ENCODE data around the gene FANCF.
"Not testable (repeated sequence)": the region's sequence is repeated elsewhere in the genome, so short reads cannot be mapped to it uniquely, and the experiment has no call there.

Gene FANCF, protein sequence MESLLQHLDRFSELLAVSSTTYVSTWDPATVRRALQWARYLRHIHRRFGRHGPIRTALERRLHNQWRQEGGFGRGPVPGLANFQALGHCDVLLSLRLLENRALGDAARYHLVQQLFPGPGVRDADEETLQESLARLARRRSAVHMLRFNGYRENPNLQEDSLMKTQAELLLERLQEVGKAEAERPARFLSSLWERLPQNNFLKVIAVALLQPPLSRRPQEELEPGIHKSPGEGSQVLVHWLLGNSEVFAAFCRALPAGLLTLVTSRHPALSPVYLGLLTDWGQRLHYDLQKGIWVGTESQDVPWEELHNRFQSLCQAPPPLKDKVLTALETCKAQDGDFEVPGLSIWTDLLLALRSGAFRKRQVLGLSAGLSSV
- total RNA-seq: 2.0 to 14.2 (median 10.3) reads per million in 17 experiments

DNA sequence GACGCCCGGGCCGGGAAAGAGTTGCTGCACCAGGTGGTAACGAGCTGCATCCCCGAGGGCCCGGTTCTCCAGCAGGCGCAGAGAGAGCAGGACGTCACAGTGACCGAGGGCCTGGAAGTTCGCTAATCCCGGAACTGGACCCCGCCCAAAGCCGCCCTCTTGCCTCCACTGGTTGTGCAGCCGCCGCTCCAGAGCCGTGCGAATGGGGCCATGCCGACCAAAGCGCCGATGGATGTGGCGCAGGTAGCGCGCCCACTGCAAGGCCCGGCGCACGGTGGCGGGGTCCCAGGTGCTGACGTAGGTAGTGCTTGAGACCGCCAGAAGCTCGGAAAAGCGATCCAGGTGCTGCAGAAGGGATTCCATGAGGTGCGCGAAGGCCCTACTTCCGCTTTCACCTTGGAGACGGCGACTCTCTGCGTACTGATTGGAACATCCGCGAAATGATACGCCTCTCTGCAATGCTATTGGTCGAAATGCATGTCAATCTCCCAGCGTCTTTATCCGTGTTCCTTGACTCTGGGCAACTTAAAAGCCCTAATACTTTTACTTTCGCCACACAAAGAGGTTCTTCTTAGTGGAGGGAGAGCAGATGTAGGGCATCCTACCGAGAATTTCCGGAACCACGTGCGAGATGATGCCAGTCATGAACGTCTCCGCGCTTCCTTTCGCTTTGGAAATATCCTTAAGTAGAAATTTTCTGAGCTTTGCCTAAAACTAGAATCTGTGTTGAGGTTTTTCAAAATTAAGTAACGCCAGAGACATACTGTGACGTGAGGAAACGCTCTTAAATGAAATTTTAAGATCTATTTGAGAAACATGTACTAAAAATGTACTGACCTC is at the start of gene FANCF:
Gene FANCF (minus strand): TSS at position 376 of the 840 bp plus-strand sequence. CDS start 13 bp downstream, at position 363.
- peak; percentile 96 to 99 (median 98) for DNase-seq

DNA sequence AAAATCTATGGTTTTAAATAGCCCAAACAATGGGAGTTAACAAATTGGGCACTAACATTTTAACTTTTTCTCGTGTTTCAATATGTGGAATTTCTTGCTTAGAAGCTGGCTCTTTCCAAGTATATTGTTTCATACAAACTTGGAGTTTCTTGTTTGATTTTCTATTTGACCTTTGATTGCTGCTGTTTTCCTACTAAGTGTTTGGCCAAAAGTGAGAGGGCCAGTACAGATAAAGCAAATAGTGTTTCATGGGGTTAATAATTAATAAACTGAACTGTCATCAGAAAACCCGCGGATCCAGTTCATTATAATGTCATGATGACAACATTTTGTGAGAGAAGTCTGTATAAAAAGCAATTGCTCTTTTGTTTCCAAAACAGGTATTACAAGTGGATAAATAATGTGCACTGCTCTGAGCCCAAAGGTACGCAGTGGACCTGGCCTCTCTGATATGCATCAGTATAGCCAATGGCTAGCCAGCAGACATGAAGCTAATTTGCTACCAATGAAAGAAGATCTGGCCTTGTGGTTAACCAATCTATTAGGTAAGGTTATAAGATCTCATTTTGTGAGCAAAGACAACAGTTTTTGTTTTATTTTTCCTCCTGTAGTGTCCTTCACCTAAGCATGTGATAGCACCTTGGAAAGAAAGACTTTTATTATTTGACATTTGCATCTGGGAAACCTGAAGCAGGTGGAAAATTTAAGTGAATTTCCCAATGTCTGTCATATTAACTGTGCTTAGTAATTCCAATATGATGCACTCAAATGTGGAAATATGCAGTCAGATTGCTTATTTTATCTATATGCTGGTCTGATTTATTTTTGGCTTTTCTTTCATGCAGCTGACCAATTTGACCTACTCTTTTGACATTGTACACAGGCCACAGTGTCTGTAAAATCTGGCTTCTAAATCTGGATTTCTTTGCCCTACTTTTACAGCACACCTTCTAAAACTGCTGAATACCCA is 49.1 kb upstream of the FANCF start:
- DNase-seq: no peak

DNA sequence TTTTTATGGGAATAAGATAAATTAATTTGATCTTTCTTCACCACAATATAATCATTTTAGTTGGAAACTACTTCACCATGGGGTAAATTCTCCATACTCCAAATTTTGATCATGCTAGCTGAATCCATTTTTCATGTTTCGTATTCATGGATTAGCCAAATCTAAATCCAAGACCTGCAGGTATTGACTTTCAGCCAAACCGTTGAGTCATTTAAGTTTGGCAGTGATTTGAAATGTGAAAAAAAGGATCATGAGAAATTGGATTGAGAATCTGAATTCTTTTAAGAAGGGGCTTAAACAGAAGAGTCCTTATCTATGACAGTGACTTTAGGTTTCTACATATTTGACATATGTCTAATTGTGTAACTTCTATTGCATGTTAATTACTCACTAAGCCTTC is 46.1 kb upstream of the FANCF start:
- no peak for DNase-seq

DNA sequence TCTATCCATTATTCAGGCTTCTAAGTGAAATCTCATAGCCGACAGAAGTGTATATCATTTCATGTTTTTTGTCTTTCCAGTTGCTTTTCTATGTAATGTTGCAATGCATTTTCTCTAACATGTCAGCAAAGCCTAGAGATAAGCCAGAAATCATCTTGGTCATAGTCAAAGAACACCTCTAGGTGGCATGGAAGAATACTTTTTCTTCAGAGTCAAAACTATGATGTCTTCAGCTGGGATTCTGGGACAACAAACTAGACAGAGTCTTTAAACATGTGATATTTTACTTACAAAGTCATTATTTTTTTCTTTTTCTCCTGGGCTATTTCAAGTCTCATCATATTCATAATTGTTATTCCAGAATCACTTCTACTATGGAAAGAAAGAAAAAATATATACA is 45.2 kb upstream of the FANCF start:
- no peak for DNase-seq

DNA sequence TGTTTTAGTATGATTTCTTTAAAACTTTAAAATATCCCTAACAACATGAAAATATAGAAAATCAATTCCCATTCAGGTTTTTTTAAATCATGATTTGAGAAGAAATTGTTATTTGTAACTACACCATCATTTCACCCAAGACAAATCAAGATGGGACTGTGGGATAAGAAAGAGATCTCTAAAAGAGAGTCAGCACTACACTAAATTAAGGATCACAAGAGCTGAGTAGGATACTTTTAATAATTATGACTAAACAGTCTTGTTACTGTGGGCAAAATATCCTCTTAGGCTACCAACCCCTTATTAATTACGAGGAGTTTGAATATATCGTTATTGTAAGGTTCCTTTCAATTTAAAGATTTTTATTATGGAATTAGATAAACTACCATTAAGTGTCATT is 43.7 kb upstream of the FANCF start:
- DNase-seq: no peak

DNA sequence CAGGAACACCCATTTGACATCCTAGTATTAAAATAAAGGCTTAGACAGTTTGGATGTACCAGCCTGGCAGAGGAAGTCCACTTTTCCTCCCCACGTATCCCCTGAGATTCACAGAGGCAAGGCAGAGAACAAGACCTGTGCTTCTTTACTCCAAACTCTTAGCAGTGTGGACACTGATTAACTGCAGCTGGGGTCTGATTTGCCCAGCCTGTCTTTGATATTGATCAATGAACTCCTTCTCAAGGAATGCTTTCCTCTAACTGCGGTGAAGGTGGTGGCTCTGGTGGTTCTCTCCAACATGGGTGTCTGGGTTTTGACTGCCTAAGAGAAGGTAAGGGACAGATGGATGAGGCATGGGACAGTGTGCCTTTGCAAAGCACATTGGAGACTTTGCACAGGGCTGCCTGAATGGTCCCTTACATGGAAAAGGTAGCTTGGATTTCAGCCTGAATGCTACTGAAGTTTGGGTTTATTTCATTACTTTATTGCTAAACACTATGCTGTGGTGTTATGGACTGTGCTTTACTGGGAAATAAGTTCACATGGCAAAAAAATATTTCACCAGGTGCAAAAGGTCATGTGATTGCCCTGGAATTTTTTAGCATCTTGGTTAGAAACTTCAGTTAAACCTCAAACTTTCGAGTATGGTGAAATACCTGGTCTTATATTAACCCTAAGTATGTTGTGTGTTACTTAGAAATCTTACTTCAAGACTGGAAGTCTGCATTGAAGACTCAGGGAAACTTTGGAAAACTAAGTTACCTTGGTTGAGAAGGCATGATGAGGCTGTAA is 42.6 kb upstream of the FANCF start:
- DNase-seq: no peak

DNA sequence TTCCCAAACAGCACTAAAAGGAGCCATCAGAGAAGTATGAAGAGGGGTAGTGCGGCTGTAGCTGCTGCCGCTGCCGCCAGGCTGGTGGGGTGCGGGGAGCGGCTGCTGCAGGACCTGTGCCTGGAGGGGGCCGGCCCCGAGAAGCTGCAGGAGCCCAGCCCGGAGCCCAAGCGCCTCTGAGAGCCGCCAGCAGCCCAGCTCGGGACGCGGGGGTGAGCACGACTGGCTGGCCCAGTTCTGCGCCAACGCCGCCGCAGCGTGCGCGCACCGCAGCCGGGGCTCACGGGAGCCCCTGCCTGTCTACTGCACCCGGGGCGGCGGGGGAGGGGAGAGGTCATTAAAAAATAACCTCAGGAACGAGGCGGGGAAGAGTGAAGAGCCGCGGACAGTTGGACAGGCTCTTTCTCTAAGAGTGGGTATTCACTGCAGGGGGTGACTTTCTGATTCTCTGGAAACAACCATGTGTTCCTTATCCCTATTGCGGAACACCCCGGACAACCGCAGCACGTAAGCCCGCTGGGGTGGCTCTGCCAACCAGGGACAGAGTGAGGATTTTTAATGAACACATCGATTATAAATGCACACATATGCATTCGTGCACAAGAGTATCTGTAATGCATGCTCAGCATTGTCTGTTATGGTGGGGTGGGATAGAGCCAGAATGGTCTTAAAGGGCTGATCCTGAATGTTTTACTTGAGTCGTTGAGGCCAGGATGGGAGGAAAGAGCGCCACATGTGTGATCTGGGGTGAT is 41.2 kb upstream of the FANCF start:
- DNase-seq: no peak

DNA sequence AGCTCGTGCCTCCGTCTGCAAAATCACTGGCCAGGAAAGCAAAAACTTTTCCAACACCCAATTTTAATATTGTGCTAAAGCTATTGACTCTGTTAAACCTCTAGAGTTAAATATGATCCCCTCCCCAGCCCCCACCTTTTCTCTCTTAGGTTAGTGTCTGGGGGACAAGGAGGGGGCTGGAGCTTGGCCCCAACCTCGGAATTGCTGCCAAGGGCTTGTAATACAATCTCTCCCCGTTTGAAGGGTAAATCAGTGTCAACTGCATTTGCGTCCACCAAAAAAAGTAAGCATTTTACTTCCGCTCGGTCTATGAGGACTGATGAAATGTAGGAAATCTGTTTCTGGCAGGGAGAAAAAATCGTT is 40.7 kb upstream of the FANCF start, which contains the start of gene GAS2:
Gene GAS2 (plus strand): TSS at position 287 of the 363 bp plus-strand sequence. CDS start 8,259 bp downstream, outside the sequence.
- no peak for DNase-seq

DNA sequence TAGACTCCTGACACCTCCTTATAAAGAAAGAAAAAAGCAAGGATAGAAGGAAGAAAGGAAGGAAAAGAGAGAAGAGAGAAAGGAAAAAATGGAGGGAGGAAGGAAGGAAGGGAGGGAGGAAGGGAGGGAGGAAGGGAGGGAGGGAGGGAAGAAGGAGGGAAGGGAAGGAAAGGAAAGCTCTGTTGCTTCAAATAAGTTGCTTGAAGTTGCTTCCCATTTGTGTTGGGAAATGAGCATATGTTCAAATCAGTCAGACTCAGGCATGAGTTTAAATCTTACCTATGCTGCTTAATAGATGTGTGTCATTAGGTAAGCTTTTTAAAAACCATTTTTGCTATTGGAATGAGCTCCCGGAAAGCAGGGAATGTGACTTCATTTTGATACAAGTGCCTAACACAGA is 34.2 kb upstream of the FANCF start:
- no peak for DNase-seq

DNA sequence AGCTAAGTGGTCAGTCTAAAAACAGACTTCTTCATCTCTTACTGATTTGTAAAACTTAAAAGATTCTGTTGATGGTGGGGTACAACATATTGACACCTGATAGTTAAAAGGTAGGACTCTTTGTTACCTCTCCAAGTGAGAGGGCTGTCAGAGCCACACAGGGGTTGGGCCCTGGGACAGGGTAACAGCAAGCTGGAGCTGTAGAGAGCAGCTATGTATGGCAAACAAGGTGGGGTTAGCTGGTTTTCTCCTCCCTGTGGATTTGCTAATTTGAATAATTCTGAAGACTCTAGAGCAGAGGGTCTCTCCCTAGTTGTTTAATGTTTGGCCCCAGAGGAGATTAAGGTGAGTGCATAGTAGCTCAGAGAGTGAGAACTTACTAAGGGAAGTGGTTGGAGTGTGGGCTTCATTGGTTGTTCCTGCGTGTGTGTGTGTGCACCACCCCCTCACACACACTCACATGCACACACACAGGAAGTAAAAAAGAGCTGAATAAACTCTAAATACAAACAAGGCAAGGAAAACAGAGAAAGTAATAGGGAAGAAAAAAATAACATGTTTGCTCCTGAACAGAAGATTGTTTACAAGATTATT is 31.6 kb upstream of the FANCF start:
- DNase-seq: peak in 3 of 4 experiments; percentile 21 to 38 (median 29)

DNA sequence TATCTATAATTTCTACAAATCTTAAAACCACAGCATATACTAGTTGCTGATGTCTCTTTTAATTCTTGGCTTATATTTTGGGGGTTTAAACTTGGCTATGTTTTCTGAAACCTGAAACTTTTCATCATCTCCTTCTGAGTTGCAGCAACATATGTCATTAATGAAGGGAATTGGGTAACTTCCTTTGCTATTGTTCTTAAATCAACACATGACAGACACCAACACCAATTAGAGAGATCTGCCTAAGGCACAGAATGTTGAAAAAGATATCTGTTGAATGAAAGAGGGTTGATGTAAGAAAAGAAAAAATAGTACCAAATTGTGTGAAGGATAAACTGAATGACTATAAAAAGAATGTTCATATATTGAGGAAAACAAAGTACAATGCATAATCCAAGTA is 30.5 kb upstream of the FANCF start:
- peak in 2 of 4 experiments; percentile 7 to 9 for DNase-seq

DNA sequence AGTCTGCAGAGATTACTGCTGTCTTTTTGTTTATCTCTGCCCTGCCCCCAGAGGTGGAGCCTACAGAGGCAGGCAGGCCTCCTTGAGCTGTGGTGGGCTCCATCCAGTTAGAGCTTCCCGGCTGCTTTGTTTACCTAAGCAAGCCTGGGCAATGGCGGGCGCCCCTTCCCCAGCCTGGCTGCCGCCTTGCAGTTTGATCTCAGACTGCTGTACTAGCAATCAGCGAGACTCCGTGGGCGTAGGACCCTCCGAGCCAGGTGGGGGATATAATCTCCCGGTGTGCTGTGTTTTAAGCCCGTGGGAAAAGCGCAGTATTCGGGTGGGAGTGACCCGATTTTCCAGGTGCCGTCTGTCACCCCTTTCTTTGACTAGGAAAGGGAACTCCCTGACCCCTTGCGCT is 26.7 kb upstream of the FANCF start:
- DNase-seq: not testable (repeated sequence)

DNA sequence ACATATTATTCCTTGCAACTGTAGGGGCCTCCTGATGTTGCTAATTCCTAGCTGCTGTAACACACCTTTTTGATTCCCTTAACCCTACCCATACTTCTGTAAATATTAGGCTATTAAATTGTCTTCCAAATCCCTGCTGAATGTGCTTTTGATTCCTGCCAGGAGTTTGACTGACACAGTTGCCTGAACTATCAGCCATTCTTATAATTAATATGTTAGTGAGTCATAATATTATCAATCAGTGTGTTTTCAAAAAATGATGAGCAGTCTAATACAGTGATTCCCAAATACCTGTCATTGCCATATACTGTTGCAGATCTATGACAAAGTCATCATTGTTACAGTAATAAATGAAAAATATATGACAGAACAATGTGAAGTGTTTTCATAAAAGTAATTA is 15.9 kb upstream of the FANCF start:
- no peak for DNase-seq

DNA sequence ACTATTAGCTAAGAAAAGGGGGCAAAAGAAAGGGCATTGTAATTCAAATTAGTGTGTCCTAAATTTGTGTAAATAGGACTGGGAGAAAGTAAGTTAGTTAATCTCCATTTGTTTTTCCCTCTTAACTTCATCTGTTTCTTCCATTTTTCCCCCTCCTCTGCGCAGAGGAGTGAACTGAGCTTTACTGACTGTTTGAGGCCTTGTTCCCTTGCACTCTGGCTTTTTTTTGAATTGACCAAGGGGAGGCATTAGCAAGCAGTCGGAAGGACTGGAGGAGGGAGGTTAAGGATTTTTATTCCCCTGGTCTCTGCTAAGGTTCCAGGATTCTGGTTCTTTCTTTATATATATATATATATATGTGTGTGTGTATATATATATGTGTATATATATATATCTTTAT is 15.2 kb upstream of the FANCF start:
- DNase-seq: no peak

DNA sequence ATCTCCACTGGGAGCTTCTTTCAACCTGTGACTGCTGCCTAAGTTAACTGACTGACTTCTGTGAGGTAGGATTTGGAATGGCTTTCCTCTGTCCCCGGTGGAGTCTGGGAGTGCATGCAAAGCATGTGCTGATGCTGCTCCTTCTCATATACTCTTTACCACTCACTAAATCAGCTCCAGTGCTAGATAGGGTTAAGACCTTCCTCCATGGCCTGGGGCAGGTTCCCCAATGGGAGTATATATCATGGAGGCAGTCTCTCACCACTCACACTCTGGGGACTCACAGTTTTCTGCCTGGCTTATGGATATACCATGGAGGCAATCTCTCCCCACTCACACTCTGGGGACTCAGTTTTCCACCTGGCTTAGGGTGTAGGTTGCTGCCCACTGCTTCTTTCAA is 10.1 kb upstream of the FANCF start:
- no peak for DNase-seq

DNA sequence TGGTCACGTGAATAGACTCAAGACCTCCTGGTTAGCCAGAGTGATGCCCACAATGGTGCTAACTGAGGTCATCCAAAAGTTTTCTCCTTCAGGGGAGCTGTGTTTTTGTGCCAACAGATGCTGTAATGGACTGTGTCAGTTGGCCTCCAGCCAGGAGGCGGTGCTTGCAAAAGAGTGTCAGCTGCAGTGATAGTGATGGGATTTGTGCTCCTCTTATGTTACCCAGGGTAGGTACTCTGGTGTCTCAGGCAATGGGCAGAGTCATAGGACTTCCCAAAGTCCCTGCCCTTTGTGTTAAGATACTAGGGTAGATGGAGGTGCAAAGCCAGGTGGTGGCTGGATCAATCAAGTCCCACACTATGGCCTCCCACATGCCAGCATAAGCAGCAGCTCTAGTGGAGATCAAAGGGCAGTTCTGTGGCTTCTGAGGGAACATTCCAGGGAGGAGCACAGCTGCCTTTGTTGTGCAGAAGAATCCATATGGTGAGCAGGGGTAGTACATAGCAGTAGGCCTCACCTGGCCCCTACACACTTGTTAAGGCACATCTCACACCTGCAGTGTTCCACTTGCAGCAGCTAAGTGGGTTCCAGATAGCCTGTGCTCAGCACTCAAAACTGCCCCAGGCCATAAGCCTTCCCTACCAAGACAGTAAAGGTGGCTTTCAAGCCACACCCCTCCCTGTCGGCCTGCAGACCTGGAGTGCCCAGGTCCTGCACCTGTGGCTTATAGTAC is 9.4 kb upstream of the FANCF start:
- DNase-seq: no peak

DNA sequence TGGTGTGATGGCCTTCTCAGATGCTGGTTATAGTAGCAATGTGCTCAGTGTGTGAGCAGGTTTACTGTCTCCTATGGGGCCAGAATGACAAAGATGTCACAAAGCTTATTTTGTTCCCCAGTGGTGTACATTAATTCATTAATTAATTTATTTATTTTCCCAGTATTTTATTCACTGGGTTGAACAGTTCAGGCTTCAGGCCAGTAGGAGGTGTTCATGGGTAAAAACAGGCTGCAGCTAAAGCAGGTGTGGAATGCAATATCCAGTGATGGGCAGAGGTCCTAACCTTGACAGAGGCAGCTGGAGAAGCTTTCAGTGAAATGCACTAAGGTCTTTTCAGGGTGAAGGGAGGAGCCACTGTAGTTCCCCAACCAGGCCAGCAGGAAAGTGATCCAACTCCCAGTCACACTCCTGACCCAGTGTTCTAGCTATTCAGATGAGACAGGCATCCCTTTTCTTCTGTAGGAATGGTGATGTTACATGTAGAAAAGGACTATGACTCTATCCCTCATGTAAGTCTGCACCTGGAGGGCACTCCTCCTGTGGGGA is 7.8 kb upstream of the FANCF start:
- no peak for DNase-seq

DNA sequence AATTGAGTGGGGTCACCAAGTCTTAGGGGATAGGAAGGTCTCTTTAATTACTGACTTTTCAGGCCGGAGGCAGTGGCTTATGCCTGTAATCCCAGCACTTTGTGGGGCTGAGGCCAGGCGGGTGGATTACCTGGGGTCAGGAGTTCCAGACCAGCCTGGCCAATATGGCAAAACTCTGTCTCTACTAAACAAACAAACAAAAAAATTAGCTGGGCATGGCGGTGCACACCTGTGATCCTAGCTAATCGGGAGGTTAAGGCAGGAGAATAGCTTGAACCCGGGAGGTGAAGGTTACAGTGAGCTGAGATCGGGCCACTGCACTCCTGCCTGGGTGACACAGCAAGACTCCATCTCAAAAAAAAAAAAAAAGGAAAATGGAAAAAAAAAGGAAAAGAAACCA is 1.8 kb upstream of the FANCF start:
- DNase-seq: no peak

DNA sequence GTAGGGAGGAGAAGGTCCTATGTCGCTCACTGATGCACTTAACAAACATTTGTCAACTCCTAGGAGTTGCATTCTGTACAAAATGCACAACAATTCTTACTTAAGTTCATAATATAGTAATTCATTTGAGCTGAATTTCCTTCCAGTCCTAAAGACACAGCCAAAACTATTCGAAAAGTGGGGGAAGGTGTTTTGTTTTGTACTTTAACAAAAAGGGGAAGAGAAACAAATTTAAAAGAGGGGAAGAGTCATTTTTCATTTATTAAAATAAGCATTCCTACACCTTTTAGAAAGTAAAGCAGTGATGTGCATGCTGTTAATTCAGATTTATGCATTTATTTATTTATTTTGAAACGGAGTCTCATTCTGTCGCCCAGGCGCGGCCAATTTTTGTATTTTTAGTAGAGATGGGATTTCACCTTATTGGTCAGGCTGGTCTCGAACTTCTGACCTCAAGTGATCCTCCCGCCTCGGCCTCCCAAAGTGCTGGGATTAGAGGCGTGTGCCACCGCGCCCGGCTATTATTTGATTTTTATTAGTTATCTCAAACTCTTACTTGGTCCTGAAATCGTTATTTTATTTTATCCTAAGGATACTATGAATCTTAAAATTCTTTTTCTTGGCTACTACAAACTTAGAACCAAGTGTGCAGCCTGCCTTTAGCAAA is 1.1 kb upstream of the FANCF start:
- peak in 1 of 4 experiments; percentile 8 for DNase-seq

Measured in suppressor macrophage (primary cell).